Fibroblast of pulmonary artery (primary cell): Measurements from ENCODE around the gene OTOA.
A peak's percentile ranks its signal among the peaks of the same experiment; 100 is the strongest.
"Not testable (repeated sequence)": the region's sequence is repeated elsewhere in the genome, so short reads cannot be mapped to it uniquely, and the experiment has no call there.

Experiments used
- DNase-seq: peaks from one replicate; pipeline ENCODE4 v3.0.0-alpha.2; 2010; ENCODE audit warnings: low read depth
- H3K4me3 ChIP-seq: replicated peaks from 2 replicates; pipeline ENCODE4 v1.5.1; 2011; ENCODE audit warnings: low read depth, mild to moderate bottlenecking, control low read depth, low read length, moderate library complexity
- TF ChIP-seq, protein P1 (sequence below): IDR thresholded peaks from 2 replicates; pipeline ENCODE4 v1.5.1; 2011; ENCODE audit warnings: mild to moderate bottlenecking, control low read depth, low read length, inconsistent platforms; ENCODE audit errors: missing control alignments

The OTOA gene

DNA sequence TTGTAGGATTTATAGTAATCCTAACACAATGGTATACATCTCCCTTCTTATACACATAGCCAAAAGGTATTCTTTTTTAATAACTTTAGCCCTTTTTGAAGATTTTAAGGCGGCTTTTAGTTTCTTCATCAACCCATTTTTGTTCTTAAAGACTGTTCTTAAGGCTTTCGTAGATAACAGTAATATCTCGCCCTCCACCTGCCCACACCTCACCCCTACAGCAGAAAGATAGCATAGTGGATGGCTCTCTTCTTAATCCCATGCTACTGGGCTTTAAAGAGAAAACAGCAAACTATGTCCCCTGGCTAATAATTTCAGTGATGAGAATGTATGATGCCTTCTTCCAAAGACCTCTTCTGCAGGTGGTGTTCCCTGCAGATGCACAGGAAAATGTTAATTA lies 20.0 kb upstream of the OTOA start:
- H3K4me3 ChIP-seq: no peak overlapping the region
- TF ChIP-seq, protein P1, sequence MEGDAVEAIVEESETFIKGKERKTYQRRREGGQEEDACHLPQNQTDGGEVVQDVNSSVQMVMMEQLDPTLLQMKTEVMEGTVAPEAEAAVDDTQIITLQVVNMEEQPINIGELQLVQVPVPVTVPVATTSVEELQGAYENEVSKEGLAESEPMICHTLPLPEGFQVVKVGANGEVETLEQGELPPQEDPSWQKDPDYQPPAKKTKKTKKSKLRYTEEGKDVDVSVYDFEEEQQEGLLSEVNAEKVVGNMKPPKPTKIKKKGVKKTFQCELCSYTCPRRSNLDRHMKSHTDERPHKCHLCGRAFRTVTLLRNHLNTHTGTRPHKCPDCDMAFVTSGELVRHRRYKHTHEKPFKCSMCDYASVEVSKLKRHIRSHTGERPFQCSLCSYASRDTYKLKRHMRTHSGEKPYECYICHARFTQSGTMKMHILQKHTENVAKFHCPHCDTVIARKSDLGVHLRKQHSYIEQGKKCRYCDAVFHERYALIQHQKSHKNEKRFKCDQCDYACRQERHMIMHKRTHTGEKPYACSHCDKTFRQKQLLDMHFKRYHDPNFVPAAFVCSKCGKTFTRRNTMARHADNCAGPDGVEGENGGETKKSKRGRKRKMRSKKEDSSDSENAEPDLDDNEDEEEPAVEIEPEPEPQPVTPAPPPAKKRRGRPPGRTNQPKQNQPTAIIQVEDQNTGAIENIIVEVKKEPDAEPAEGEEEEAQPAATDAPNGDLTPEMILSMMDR: no peak
- no peak for DNase-seq

DNA sequence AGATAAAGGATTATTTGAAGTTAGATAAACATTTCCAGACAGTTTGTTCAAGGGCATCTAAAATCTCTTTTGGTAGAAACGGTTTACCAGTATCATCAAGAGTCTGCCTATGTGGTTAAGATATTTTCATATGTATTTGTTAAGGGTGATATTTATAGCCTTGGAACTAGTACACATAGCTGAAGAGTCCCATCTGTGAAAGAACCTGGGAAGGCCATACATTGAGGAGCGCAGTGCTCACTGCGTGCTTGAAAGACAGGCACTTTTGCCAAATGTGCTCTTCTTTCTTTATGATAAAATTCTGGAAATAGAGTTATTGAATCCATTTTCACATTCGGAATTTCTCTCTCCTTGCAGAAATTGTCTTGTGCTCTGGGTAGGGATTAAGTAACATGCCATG lies 19.1 kb upstream of the OTOA start:
- DNase-seq: no peak
- TF ChIP-seq, protein P1: no peak
- H3K4me3 ChIP-seq: no peak overlapping the region

DNA sequence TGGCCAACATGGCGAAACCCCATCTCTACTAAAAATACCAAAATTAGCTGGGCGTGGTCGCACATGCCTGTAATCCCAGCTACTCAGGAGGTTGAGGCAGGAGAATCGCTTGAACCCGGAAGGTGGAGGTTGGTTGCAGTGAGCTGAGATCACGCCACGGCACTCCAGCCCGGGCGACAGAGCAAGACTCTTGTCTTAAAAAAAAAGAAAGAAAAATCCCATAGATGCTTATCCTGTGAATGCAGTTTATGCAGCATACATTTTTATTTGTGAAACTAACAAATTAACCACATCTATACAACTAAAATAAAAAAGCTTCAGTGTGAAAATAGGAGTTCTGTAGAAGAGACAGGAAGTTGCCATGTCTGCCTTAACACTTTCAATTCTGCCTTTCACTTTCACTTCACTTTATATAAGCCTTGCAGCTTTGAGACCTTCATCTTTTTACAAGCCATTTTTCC lies 18.5 kb upstream of the OTOA start:
- DNase-seq: no peak
- TF ChIP-seq, protein P1: no peak
- peak overlapping the region; percentile 36 for H3K4me3 ChIP-seq

DNA sequence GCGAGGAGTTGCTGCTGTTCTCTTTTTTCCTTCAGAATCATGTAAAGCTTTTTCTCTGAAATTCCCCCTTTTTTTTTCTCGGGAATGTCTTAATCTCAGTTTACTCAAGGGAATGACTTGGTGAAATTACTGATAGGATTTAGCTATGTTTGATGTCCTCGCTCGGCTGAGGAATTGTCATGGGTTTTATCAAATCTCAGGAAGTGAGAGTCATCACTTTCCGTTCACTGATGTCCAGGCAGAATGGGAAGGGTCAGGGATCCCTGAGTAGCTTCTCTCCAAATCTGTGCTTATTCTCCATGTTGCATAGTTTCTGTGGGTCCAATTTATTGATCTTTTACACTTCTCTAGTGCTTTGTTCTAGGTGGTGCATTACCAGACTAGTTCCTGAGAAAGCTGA lies 17.7 kb upstream of the OTOA start:
- peak overlapping the region; percentile 36 for H3K4me3 ChIP-seq
- DNase-seq: no peak
- TF ChIP-seq, protein P1: no peak

DNA sequence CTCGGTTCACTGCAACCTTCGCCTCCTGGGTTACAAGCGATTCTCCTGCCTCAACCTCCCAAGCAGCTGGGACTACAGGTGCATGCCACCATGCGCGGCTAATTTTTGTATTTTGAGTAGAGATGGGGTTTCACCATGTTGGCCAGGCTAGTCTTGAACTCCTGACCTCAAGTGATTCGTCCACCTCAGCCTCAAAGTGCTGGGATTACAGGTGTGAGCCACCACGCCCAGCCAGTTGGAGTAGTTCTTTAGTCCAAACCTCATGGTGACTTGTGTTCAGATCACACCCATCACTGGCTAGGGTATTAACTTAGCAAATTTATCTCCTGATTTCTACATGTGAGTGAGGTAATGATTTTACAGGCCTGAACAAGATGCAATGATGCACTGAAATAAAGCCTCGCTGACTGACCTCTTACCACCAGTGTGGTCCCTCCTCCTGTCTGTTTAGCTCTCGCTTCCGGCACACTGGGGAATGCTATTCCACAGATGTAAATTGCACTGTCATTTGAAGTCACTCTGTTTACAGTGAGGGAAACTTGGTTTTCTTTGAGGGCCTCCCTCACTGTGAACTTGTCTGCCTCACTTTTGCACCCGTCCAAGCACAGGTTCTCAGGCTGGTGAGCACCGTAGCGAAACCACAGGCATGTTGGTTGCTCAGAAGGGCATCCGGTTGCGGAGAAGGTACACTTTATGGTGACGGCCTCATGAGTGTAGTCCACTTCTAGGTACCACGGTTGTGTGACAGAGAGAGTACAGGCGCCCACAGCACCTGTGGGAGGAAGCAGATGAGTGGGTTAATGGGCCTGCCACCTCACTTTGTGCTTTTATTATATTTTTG lies 16.8 kb upstream of the OTOA start:
- no peak overlapping the region for H3K4me3 ChIP-seq
- TF ChIP-seq, protein P1: no peak
- no peak for DNase-seq

DNA sequence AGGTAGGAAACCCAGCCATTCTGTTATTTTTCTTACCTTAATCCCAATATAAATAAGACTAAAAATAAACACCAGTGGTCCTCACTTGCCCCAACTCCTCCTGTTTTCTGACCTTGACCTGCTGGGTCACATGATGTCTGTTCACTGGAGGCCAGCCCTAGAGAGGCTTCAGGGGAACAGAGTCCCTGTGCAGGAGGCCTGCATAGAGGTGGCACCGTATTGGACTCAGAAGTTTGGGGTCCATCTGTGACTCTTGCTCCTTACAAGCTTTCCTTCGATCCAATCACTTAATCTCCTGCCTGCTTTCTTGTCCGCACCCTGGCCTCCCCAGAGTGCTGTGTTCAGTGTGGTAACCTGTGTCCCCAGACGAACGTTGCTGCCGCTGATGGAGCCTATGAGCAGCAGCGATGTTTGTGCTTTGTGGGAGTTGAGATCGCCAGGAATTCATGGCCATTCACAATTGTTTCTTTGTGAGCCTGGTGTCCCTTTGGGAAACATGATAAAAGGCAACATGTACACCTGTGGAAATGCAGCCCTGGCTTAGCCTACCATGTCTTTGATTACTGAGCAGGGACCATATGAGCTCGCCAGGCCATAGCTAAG lies 16.1 kb upstream of the OTOA start:
- TF ChIP-seq, protein P1: no peak
- no peak for DNase-seq
- H3K4me3 ChIP-seq: no peak overlapping the region

DNA sequence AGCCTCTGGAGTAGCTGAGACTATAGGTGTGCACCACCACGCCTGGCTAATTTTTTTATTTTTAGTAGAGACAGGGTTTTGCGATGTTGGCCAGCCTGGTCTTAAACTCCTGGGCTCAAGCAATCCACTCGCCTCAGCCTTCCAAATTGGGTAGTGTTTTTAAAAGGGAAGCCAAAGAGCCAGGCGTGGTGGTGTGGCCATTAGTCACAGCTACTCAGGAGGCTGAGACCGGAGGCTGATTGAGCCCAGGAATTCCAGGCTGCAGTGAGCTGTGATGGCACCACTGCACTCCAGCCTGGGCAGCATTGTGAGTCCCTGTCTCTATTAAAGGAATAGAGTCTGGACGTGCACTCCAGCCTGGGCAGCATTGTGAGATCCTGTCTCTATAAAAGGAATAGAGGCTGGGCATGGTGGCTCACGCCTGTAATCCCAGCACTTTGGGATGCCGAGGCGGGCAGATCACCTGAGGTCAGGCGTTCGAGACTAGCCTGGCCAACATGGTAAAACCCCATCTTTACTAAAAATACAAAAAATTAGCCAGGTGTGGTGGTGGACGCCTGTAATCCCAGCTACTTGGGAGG lies 13.9 kb upstream of the OTOA start:
- not testable (repeated sequence) for H3K4me3 ChIP-seq, DNase-seq
